Smooth muscle cell (in vitro differentiated cells): Measurements from ENCODE around the gene SLC25A26. TPM values are rescaled to one million over a fixed set of nuclear protein-coding genes. Genes with fewer than 3 reads are reported as not detected.

Source experiments
- DNase-seq: peaks from one replicate; lab custom pipeline; 2025; ENCODE audit not compliant: unreplicated experiment; lab: John Stamatoyannopoulos, UW
- H2AFZ ChIP-seq: fragments of 200-600 bp; sonication (generic); 2 replicates; pipeline ENCODE4 v1.6.0; 2016; ENCODE audit warnings: antibody characterized with exemption, low read depth, mild to moderate bottlenecking
- H3F3A ChIP-seq: fragments of 200-600 bp; sonication (generic); 2 replicates; pipeline ENCODE4 v1.6.0; 2017; ENCODE audit warnings: antibody characterized with exemption, low read depth
- H3K27ac ChIP-seq: fragments of 200-600 bp; sonication (generic); 2 replicates; pipeline ENCODE4 v1.5.1; 2016; ENCODE audit warnings: low read depth, mild to moderate bottlenecking
- H3K27me3 ChIP-seq: fragments of 200-600 bp; sonication (generic); 2 replicates; pipeline ENCODE4 v1.6.1; 2016; ENCODE audit warnings: low read depth, mild to moderate bottlenecking
- H3K36me3 ChIP-seq: fragments of 200-600 bp; sonication (generic); 2 replicates; pipeline ENCODE4 v1.5.1; 2016; ENCODE audit warnings: low read depth
- H3K4me1 ChIP-seq: fragments of 200-600 bp; sonication (generic); 2 replicates; pipeline ENCODE4 v1.5.1; 2016; ENCODE audit warnings: low read depth
- H3K4me2 ChIP-seq: fragments of 200-600 bp; sonication (generic); 2 replicates; pipeline ENCODE4 v1.6.0; 2016; ENCODE audit warnings: mild to moderate bottlenecking
- H3K4me3 ChIP-seq: fragments of 200-600 bp; sonication (generic); 2 replicates; pipeline ENCODE4 v1.5.1; 2016; ENCODE audit warnings: mild to moderate bottlenecking
- H3K79me2 ChIP-seq: fragments of 200-600 bp; sonication (generic); 2 replicates; pipeline ENCODE4 v1.6.0; 2016; ENCODE audit warnings: low read depth, mild to moderate bottlenecking
- H3K9ac ChIP-seq: fragments of 200-600 bp; sonication (generic); 2 replicates; pipeline ENCODE4 v1.6.0; 2016; ENCODE audit warnings: low read depth
- H3K9me3 ChIP-seq: fragments of 200-600 bp; sonication (generic); replicated peaks from 2 replicates; pipeline ENCODE4 v1.5.1; 2016; ENCODE audit warnings: low read depth
- H4K20me1 ChIP-seq: fragments of 200-600 bp; sonication (generic); 2 replicates; pipeline ENCODE4 v1.6.0; 2016; ENCODE audit warnings: low read depth
- WGBS: methylation state at CpG from one replicate; pipeline ENCODE4 v1.1.7; 2016; ENCODE audit warnings: low lambda C conversion rate; 5-methylcytosine and 5-hydroxymethylcytosine counted together
- polyA plus RNA-seq: library from polyadenylated mRNA; unstranded; fragments of >200 nt; fragmentation: Nextera tagmentation; extraction: Ambion mirVana; gene quantifications from 2 replicates; pipeline ENCODE4 v1.2.1, GENCODE V29; 2016
- total RNA-seq: library from RNA; depleted of rRNA; stranded (reverse); fragments of >200 nt; gene quantifications from 2 replicates; pipeline ENCODE4 v1.2.3, GENCODE V29; 2014
- TF ChIP-seq, protein P1 (sequence below): fragments of 200-600 bp; sonication (generic); IDR thresholded peaks from 2 replicates; pipeline ENCODE4 v1.5.1; 2017; ENCODE audit warnings: borderline replicate concordance, mild to moderate bottlenecking, antibody characterized with exemption; ENCODE audit not compliant: insufficient read depth, poor library complexity, severe bottlenecking

Gene SLC25A26
- total and polyA plus RNA-seq, 2 experiments from 2014 or later: 8.9 to 18.9 TPM

- Histone ChIP-seq H3K27ac (no peak overlapping the region), H3K9ac (no peak overlapping the region), H3K36me3 (no peaks in the 10 kb centered on the region)
Observed at GRCh38 chr3:66401675-66402491, 181.1 kb downstream of the SLC25A26 start.

GRCh38 chr3:66402596-66403290, 181.9 kb downstream of the SLC25A26 start:
- H3K36me3 ChIP-seq: no peaks in the 10 kb centered on the region

More at GRCh38 chr3:66401675-66402491, 181.1 kb downstream of the SLC25A26 start:
- H4K20me1 ChIP-seq: no peaks in the 10 kb centered on the region
- H2AFZ ChIP-seq: no peak overlapping the region
- TF ChIP-seq, protein P1, sequence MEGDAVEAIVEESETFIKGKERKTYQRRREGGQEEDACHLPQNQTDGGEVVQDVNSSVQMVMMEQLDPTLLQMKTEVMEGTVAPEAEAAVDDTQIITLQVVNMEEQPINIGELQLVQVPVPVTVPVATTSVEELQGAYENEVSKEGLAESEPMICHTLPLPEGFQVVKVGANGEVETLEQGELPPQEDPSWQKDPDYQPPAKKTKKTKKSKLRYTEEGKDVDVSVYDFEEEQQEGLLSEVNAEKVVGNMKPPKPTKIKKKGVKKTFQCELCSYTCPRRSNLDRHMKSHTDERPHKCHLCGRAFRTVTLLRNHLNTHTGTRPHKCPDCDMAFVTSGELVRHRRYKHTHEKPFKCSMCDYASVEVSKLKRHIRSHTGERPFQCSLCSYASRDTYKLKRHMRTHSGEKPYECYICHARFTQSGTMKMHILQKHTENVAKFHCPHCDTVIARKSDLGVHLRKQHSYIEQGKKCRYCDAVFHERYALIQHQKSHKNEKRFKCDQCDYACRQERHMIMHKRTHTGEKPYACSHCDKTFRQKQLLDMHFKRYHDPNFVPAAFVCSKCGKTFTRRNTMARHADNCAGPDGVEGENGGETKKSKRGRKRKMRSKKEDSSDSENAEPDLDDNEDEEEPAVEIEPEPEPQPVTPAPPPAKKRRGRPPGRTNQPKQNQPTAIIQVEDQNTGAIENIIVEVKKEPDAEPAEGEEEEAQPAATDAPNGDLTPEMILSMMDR: no peak
- H3F3A ChIP-seq: peaks cover under 1% of the 10 kb centered on the region
- H3K79me2 ChIP-seq: peaks cover 5% of the 10 kb centered on the region
- peaks cover 32% of the 10 kb centered on the region for H3K4me1 ChIP-seq
- H3K4me3 ChIP-seq: no peak overlapping the region
- no peaks in the 10 kb centered on the region for H3K27me3 ChIP-seq
- 94% methylated on average over 20 of the region's 20 CpGs for WGBS
- H3K4me2 ChIP-seq: no peak overlapping the region
- no peaks in the 10 kb centered on the region for H3K9me3 ChIP-seq
- no peak for DNase-seq

DNA sequence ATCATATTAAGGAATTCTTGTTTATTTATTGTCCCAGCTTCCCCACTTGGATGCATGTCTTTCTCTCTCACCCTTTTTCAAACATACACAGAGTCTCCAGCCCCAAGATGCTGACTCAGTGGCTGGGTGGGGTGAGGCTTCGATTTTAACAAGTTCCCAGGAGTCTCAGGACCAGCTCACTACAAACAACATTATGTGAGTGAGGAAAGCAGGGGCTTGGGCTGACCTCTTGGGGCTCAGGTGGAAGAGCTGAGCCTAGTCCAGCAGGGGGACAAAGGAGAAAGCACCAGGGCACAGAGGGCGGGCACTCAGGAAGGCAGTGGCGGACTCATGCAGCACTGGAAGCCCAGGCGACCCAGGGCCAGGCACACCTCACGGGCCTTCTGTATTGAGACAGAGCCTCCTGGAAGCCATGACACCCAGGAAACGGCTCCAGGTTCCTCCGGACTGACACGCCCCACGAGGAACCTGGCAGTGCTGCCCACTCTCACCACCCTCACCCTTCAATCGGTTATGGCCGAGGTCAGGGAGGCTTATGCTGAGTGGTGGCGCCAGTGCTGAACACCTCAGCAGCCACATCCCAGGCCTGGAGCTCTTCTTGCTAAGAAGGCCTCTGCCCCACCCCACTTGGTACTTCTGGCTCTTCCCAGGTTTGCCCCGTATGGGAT, 182.7 kb downstream of the SLC25A26 start:
- no peak overlapping the region for H2AFZ ChIP-seq

More at GRCh38 chr3:66402596-66403290, 181.9 kb downstream of the SLC25A26 start:
- TF ChIP-seq, protein P1: no peak
- Histone ChIP-seq H3K9ac (no peak overlapping the region), H3K27ac (no peak overlapping the region), H3F3A (peaks cover 7% of the 10 kb centered on the region), H3K4me1 (peaks cover 32% of the 10 kb centered on the region), H3K79me2 (peaks cover 5% of the 10 kb centered on the region), H2AFZ (no peak overlapping the region), H3K9me3 (no peaks in the 10 kb centered on the region), H3K4me2 (peak overlapping the region; percentile 59), H3K4me3 (no peak overlapping the region), H4K20me1 (no peaks in the 10 kb centered on the region), H3K27me3 (no peaks in the 10 kb centered on the region)
- DNase-seq: no peak
- WGBS: 76% methylated on average over 13 of the region's 13 CpGs

More for the DNA sequence above, 182.7 kb downstream of the SLC25A26 start:
- TF ChIP-seq, protein P1: no peak
- 83% methylated on average over 13 of the region's 13 CpGs for WGBS
- Histone ChIP-seq H3K27ac (no peak overlapping the region), H3K9ac (no peak overlapping the region), H3F3A (peaks cover 7% of the 10 kb centered on the region), H3K27me3 (no peaks in the 10 kb centered on the region), H3K4me1 (peaks cover 32% of the 10 kb centered on the region), H3K36me3 (no peaks in the 10 kb centered on the region), H3K9me3 (no peaks in the 10 kb centered on the region), H4K20me1 (no peaks in the 10 kb centered on the region), H3K4me2 (peak overlapping the region; percentile 59), H3K79me2 (peaks cover 5% of the 10 kb centered on the region), H3K4me3 (no peak overlapping the region)
- no peak for DNase-seq
